Non-pigmented ciliary epithelial cell (primary cell): ENCODE results near the gene CCDC149.

Experiments used
- DNase-seq: peaks from one replicate; pipeline ENCODE4 v3.0.0-alpha.2; 2010; ENCODE audit warnings: low read depth

Gene CCDC149

GRCh38 chr4:24802648-24803047 lies 110.2 kb downstream of the CCDC149 start:
- DNase-seq, result no peak

GRCh38 chr4:24801136-24801855 lies 111.5 kb downstream of the CCDC149 start:
- no peak for DNase-seq

GRCh38 chr4:24800325-24800895 lies 112.4 kb downstream of the CCDC149 start:
- DNase-seq, result no peak

GRCh38 chr4:24799544-24800324 lies 113.1 kb downstream of the CCDC149 start:
- DNase-seq, result no peak

- DNase-seq, result no peak
These were observed 113.7 kb downstream of the CCDC149 start for GRCh38 chr4:24799196-24799543.

- no peak for DNase-seq
These were observed 114.7 kb downstream of the CCDC149 start for GRCh38 chr4:24798036-24798610.

- DNase-seq, result no peak
These were observed 116.2 kb downstream of the CCDC149 start for GRCh38 chr4:24796620-24797019.

GRCh38 chr4:24795666-24796381 lies 117.0 kb downstream of the CCDC149 start:
- no peak for DNase-seq

- no peak for DNase-seq
These were observed 117.8 kb downstream of the CCDC149 start, which contains the start of gene SOD3 for GRCh38 chr4:24794916-24795665. SOD3 (plus strand) TSS chr4:24795573; CDS start chr4:24799522, 3,949 bp downstream.

GRCh38 chr4:24794480-24794879 lies 118.4 kb downstream of the CCDC149 start:
- no peak for DNase-seq

- DNase-seq, result no peak
These were observed 118.8 kb downstream of the CCDC149 start for GRCh38 chr4:24794051-24794450.

- DNase-seq, result no peak
These were observed 119.4 kb downstream of the CCDC149 start for GRCh38 chr4:24793219-24794005.

GRCh38 chr4:24792552-24792951 lies 120.3 kb downstream of the CCDC149 start:
- no peak for DNase-seq

GRCh38 chr4:24791043-24791442 lies 121.8 kb downstream of the CCDC149 start:
- DNase-seq, result no peak

GRCh38 chr4:24783506-24783905 lies 129.3 kb downstream of the CCDC149 start:
- DNase-seq, result no peak

GRCh38 chr4:24781999-24782745 lies 130.7 kb downstream of the CCDC149 start:
- no peak for DNase-seq

- no peak for DNase-seq
These were observed 131.8 kb downstream of the CCDC149 start for GRCh38 chr4:24780936-24781495.

- peak; percentile 75 for DNase-seq
These were observed 134.2 kb downstream of the CCDC149 start for GRCh38 chr4:24778464-24779225.
